ENCODE results near the gene MEAF6.
A peak's percentile ranks its signal among the peaks of the same experiment; 100 is the strongest.

Gene MEAF6

DNA sequence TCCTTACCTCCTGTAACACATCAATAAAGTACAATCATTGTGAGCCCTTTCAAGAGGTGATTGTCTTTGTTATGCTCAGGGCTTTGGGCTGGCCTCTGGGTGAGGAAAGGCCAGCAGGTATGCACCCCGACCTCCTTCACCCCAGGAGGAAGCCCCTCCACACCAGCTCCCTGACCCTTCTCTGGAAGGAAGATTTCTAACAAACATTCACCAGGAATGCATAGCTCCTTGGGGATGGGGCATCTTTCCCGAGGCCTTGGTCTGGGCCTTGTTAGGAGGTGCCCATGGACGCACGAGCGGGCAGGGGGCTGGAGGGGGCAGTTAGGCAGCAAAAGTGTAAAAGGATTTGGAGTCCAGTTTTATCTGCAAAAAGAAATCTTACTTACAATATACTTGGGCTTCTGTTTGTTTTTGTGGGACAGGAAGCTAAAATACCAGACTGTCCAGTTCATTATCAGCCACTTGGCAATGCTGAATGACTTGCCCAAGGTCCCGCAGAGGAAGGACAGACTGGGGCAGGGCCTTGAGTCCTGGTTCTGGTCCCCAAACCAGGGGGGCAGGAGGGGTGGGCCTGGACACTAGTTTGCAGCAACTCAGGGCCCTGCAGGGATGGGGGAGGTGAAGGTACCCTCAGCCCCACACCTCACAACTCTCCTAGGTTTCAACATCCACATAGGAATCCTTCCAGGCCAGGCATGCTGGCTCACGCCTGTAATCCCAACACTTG lies 30.1 kb downstream of the MEAF6 start:
- DNase-seq: peak in 1 of 2 donors; percentile 65
- TF ChIP-seq, protein P1, sequence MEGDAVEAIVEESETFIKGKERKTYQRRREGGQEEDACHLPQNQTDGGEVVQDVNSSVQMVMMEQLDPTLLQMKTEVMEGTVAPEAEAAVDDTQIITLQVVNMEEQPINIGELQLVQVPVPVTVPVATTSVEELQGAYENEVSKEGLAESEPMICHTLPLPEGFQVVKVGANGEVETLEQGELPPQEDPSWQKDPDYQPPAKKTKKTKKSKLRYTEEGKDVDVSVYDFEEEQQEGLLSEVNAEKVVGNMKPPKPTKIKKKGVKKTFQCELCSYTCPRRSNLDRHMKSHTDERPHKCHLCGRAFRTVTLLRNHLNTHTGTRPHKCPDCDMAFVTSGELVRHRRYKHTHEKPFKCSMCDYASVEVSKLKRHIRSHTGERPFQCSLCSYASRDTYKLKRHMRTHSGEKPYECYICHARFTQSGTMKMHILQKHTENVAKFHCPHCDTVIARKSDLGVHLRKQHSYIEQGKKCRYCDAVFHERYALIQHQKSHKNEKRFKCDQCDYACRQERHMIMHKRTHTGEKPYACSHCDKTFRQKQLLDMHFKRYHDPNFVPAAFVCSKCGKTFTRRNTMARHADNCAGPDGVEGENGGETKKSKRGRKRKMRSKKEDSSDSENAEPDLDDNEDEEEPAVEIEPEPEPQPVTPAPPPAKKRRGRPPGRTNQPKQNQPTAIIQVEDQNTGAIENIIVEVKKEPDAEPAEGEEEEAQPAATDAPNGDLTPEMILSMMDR (IDR thresholded peaks at IDR 0.05): no peak
- no peaks in the 10 kb centered on the region for H3K9me3 ChIP-seq
- H3K4me3 ChIP-seq: no peak overlapping the region
- H3K36me3 ChIP-seq: peaks cover 35 to 58% (median 48%) of the 10 kb centered on the region in 3 donors
- peaks cover 0 to 60% (median 53%) of the 10 kb centered on the region in 4 donors for H3K4me1 ChIP-seq
- intact Hi-C loops (cut with DNase I; ENCODE audit: low total_unique reads): no loop called here
- H3K27me3 ChIP-seq: no peaks in the 10 kb centered on the region
- peak overlapping the region; percentile 74 to 75 for H3K27ac ChIP-seq

DNA sequence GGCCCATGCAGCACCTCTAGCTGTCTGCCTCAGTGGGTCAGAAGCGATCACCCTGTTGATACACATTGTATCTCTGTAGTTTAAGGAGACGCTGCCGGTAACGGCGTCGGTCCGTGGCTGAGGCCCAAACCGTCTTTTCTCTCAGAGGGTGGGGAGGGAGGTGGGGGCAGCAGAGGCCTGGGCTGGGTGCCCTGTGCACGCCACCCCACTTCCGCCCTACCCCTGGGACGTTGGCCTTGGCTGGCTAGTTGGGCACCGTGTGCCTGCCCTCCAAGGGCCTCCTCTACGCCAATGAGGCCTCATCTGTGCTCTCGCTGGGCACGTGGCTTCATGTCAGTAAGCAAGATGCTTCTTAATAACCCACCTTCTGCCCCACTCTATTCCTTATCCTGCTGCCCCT lies 30.8 kb downstream of the MEAF6 start:
- intact Hi-C loops (cut with DNase I; ENCODE audit: low total_unique reads): no loop called here
- TF ChIP-seq, protein P1 (IDR thresholded peaks at IDR 0.05): no peak
- H3K4me3 ChIP-seq: no peak overlapping the region
- H3K9me3 ChIP-seq: no peaks in the 10 kb centered on the region
- H3K36me3 ChIP-seq: peaks cover 35 to 51% (median 44%) of the 10 kb centered on the region in 3 donors
- DNase-seq: no peak
- H3K27ac ChIP-seq: peak overlapping the region; percentile 74 to 75
- H3K4me1 ChIP-seq: peaks cover 0 to 67% (median 60%) of the 10 kb centered on the region in 4 donors
- H3K27me3 ChIP-seq: no peaks in the 10 kb centered on the region

DNA sequence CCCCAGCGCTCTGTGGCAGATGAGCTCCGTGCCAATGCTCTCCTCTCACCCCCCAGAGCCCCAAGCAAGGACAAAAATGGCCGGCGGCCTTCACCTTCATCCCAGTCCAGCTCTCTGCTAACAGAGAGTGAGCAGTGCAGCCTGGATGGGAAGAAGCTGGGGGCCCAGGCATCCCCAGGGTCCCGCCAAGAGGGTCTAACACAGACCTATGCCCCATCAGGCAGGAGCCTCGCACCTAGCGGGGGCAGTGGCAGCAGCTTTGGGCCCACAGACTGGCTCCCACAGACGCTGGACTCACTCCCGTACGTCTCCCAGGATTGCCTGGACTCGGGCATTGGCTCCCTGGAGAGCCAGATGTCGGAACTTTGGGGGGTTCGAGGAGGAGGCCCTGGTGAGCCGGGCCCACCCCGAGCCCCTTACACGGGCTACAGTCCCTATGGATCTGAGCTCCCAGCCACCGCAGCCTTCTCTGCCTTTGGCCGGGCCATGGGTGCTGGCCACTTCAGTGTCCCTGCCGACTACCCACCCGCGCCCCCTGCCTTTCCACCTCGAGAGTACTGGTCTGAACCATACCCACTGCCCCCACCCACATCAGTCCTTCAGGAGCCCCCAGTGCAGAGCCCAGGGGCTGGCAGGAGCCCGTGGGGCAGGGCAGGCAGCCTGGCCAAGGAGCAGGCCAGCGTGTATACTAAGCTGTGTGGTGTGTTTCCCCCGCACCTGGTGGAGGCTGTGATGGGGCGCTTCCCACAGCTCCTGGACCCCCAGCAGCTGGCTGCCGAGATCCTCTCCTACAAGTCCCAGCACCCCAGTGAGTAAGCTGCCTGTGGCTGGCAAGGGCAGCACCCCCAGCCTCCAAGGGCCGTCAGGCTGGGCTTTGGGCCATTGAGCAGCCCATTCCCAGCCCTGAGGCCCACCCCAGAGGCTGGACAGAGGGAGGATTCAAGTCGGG lies 31.5 kb downstream of the MEAF6 start:
- Histone ChIP-seq H3K27ac (peak overlapping the region; percentile 74 to 75), H3K27me3 (no peaks in the 10 kb centered on the region), H3K36me3 (peaks cover 35 to 51% (median 48%) of the 10 kb centered on the region in 3 donors), H3K4me1 (peaks cover 0 to 74% (median 67%) of the 10 kb centered on the region in 4 donors), H3K4me3 (no peak overlapping the region), H3K9me3 (no peaks in the 10 kb centered on the region)
- no peak for DNase-seq
- TF ChIP-seq, protein P1 (IDR thresholded peaks at IDR 0.05): no peak
- intact Hi-C loops (cut with DNase I; ENCODE audit: low total_unique reads): no loop called here

DNA sequence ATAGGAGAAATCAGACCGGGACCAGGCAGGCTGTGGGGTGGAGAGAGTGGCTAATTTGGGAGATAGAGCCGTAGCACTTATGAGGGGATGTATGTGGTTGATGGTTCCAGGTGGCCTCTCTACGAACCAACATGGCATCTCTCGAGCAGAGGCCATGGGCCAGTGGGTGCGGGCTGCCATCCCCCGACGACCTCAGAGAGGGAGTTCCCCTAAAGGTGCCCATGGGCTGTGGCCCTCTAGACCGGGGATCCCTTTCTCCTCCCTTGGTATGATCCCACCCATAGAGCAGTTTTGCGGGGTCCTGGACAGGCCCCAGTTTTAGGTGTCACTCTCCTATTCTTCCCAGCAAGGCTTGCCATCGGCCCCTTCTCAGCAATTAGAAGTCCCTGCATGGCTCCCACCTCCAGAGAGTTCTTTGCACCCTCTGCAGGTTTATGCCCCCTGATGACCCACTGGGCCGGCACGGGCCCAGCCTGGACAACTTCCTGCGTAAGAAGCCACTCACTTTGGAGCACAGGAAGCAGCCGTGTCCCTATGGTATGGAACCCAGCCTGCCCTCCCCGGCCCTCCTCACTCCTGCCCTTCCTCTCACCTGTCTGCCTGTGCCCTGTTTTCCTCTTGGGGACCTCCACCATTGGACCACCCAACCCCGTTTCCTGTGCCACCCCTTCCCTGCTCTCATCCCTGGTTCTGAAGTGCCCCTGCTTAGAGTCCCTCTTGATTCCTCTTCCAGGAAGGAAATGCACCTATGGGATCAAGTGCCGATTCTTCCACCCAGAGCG lies 32.4 kb downstream of the MEAF6 start:
- no peaks in the 10 kb centered on the region for H3K27me3 ChIP-seq
- peaks cover 35 to 55% (median 53%) of the 10 kb centered on the region in 3 donors for H3K36me3 ChIP-seq
- no peak for DNase-seq
- no peak overlapping the region for H3K4me3 ChIP-seq
- peak overlapping the region; percentile 75 to 97 for H3K27ac ChIP-seq
- H3K4me1 ChIP-seq: peaks cover 0 to 74% (median 70%) of the 10 kb centered on the region in 4 donors
- TF ChIP-seq, protein P1 (IDR thresholded peaks at IDR 0.05): no peak
- intact Hi-C loops (cut with DNase I; ENCODE audit: low total_unique reads): no loop called here
- H3K9me3 ChIP-seq: no peaks in the 10 kb centered on the region
